Astrocyte (in vitro differentiated cells and primary cell): Measurements from ENCODE around the gene MRPS18A. TPM values are rescaled to one million over a fixed set of nuclear protein-coding genes. Genes with fewer than 3 reads are reported as not detected.

Experiments used
- DNase-seq: peaks from one replicate; pipeline ENCODE4 v3.0.0-alpha.2; 2010; ENCODE audit warnings: low read depth
- FAIRE-seq: peaks from 2 replicates; lab custom pipeline; 2011; peaks lifted over from hg19 to GRCh38; lab: Jason Lieb, UNC
- H2AFZ ChIP-seq: 2 replicates; pipeline ENCODE4 v1.6.0; 2012; ENCODE audit warnings: low read depth, low read length, inconsistent platforms
- H3K27ac ChIP-seq: 2 replicates; pipeline ENCODE4 v1.5.1; 2011; ENCODE audit warnings: low read depth, low read length, inconsistent platforms
- H3K27me3 ChIP-seq: 2 replicates; pipeline ENCODE4 v1.6.0; 2011; ENCODE audit warnings: low read length, inconsistent platforms; ENCODE audit not compliant: insufficient read depth
- H3K36me3 ChIP-seq: 2 replicates; pipeline ENCODE4 v1.5.1; 2011; ENCODE audit warnings: low read length, inconsistent platforms; ENCODE audit not compliant: insufficient read depth
- H3K4me1 ChIP-seq: 2 replicates; pipeline ENCODE4 v1.5.1; 2011; ENCODE audit warnings: low read length, inconsistent platforms; ENCODE audit not compliant: insufficient read depth
- H3K4me2 ChIP-seq: 2 replicates; pipeline ENCODE4 v1.6.0; 2012; ENCODE audit warnings: low read length, inconsistent platforms
- H3K4me3 ChIP-seq: 2 replicates; pipeline ENCODE4 v1.5.1; 2011; ENCODE audit warnings: low read depth, mild to moderate bottlenecking, low read length, inconsistent platforms; ENCODE audit not compliant: insufficient read depth
- H3K79me2 ChIP-seq: 2 replicates; pipeline ENCODE4 v1.6.0; 2012; ENCODE audit warnings: mild to moderate bottlenecking, low read length, inconsistent platforms; ENCODE audit not compliant: insufficient read depth
- H3K9ac ChIP-seq: 2 replicates; pipeline ENCODE4 v1.6.0; 2012; ENCODE audit warnings: mild to moderate bottlenecking, low read length, inconsistent platforms
- H3K9me3 ChIP-seq: 2 replicates; pipeline ENCODE4 v1.5.1; 2012; ENCODE audit warnings: low read depth, mild to moderate bottlenecking, low read length, inconsistent platforms; ENCODE audit not compliant: insufficient read depth
- H4K20me1 ChIP-seq: 2 replicates; pipeline ENCODE4 v1.6.0; 2012; ENCODE audit warnings: low read length, inconsistent platforms; ENCODE audit not compliant: insufficient read depth
- H3K27ac Mint-ChIP-seq: one replicate; pipeline ENCODE4 v1.8.0; 2021; ENCODE audit warnings: mild to moderate bottlenecking, mixed read lengths; ENCODE audit not compliant: unreplicated experiment
- H3K27me3 Mint-ChIP-seq: one replicate; pipeline ENCODE4 v1.8.0; 2021; ENCODE audit warnings: low read depth, mixed read lengths; ENCODE audit not compliant: unreplicated experiment
- H3K36me3 Mint-ChIP-seq: one replicate; pipeline ENCODE4 v1.8.0; 2021; ENCODE audit warnings: low read depth, mixed read lengths; ENCODE audit not compliant: unreplicated experiment
- H3K4me1 Mint-ChIP-seq: one replicate; pipeline ENCODE4 v1.8.0; 2021; ENCODE audit warnings: low read depth, mixed read lengths; ENCODE audit not compliant: unreplicated experiment
- H3K4me3 Mint-ChIP-seq: one replicate; pipeline ENCODE4 v1.8.0; 2021; ENCODE audit warnings: mild to moderate bottlenecking, moderate library complexity, mixed read lengths; ENCODE audit not compliant: unreplicated experiment
- H3K9me3 Mint-ChIP-seq: one replicate; pipeline ENCODE4 v1.8.0; 2021; ENCODE audit warnings: mild to moderate bottlenecking, mixed read lengths; ENCODE audit not compliant: unreplicated experiment
- EZH2 ChIP-seq: IDR thresholded peaks from 2 replicates; pipeline ENCODE4 v1.6.1; 2012; ENCODE audit warnings: mild to moderate bottlenecking, low read length, inconsistent platforms; ENCODE audit not compliant: insufficient read depth
- total RNA-seq: library from RNA; stranded (reverse); gene quantifications from 2 replicates; pipeline ENCODE4 v1.2.1, GENCODE V29; 2021
- TF ChIP-seq, protein P1 (sequence below): IDR thresholded peaks from 2 replicates; pipeline ENCODE4 v1.5.1; 2011; ENCODE audit warnings: low read depth, mild to moderate bottlenecking, inconsistent platforms, low read length, moderate library complexity; ENCODE audit not compliant: insufficient read depth

The MRPS18A gene
- total RNA-seq, 1 donor from 2014 or later = 33.5 TPM

DNA sequence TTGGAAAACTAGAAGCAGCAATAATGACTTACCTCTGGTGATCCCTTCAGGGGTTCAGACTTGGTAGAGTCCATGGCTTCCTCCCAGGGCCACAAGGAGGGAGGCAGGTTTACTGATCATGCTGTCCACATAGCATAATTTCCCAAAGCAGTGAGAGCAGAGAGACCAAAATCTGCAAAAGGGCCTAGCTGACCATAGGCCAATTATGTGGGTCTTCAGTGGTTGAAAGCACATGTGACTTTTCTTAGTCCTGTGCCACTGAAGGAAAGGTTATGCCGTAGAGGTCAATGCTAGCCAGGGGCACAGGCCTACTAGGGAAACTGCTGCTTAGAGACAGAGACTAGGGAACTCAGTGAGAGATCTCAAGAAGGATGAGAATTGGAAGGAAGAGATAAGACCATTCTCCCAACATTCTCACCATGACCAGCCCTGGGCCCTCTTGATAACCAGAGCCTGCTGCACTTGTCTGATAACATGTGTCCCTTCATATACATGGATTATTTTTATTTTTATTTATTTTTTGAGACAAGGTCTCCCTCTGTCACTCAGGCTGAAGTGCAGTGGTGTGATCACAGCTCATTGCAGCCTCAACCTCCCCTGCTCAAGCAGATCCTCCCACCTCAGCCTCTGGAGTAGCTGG, 56.5 kb downstream of the MRPS18A start:
- Histone ChIP-seq H3K27ac (no peak overlapping the region), H3K4me3 (no peak overlapping the region), H3K27me3 (no peaks in the 10 kb centered on the region), H3K36me3 (peaks cover 2% of the 10 kb centered on the region), H4K20me1 (peaks cover under 1% of the 10 kb centered on the region), H2AFZ (no peak overlapping the region), H3K79me2 (peaks cover 33% of the 10 kb centered on the region), H3K9me3 (no peaks in the 10 kb centered on the region), H3K4me2 (no peak overlapping the region), H3K4me1 (peaks cover 26% of the 10 kb centered on the region), H3K9ac (no peak overlapping the region)
- Mint-ChIP-seq H3K9me3 (peaks cover 2% of the 10 kb centered on the region), H3K27ac (peak overlapping the region; percentile 75), H3K27me3 (no peaks in the 10 kb centered on the region), H3K4me3 (no peak overlapping the region), H3K4me1 (peaks cover 15% of the 10 kb centered on the region), H3K36me3 (peaks cover 10% of the 10 kb centered on the region)
- no peak for DNase-seq
- TF ChIP-seq, protein P1, sequence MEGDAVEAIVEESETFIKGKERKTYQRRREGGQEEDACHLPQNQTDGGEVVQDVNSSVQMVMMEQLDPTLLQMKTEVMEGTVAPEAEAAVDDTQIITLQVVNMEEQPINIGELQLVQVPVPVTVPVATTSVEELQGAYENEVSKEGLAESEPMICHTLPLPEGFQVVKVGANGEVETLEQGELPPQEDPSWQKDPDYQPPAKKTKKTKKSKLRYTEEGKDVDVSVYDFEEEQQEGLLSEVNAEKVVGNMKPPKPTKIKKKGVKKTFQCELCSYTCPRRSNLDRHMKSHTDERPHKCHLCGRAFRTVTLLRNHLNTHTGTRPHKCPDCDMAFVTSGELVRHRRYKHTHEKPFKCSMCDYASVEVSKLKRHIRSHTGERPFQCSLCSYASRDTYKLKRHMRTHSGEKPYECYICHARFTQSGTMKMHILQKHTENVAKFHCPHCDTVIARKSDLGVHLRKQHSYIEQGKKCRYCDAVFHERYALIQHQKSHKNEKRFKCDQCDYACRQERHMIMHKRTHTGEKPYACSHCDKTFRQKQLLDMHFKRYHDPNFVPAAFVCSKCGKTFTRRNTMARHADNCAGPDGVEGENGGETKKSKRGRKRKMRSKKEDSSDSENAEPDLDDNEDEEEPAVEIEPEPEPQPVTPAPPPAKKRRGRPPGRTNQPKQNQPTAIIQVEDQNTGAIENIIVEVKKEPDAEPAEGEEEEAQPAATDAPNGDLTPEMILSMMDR = no peak
- no peak for TF ChIP-seq EZH2
- no peak for FAIRE-seq

DNA sequence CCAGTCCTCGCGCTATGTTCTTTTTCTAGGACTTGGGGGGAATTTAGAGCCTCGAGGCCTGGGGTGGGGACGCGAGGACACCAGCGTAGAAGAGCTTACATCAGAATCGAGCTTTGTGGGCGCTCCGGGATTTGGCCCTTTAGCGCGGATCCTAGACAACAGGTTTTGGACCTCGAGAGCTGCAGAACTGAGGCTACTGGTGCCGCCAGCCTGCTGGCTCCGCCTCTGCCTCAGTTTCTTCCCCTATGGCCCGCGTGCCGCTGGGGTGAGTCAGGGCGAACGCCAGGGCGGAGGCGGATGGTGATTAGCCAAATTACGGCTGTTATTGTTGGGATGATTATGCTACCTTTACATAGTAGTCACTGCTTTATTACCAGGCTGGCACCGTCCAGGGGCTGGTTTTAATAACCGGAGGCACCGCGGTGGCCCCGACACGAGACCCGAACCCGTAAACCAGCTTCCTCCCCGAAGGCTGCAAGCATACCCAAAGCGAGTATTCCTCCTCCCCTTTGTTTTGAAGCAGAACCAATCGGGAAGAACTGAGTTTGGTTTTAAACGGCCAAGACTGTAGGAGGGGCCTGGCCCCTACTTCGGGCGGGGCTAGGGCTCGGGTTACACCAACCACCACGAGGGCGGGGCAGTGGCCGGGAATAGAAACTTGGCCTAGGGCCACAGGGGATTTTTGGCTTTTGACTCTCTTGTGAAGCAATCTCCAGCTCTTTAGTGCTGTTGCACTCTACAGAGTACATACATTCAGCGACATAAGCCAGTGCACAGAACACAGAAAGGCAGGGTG, 57.9 kb downstream of the MRPS18A start:
- Histone ChIP-seq H3K9me3 (no peaks in the 10 kb centered on the region), H3K4me2 (peak overlapping the region; percentile 90), H3K4me1 (peaks cover 26% of the 10 kb centered on the region), H3K27ac (peak overlapping the region; percentile 91), H4K20me1 (peaks cover 3% of the 10 kb centered on the region), H3K9ac (peak overlapping the region; percentile 99), H2AFZ (peak overlapping the region; percentile 80), H3K27me3 (no peaks in the 10 kb centered on the region), H3K79me2 (peaks cover 41% of the 10 kb centered on the region), H3K36me3 (peaks cover 14% of the 10 kb centered on the region), H3K4me3 (peak overlapping the region; percentile 63)
- H3K4me1 Mint-ChIP-seq = peaks cover 19% of the 10 kb centered on the region
- FAIRE-seq = no peak
- H3K36me3 Mint-ChIP-seq = peaks cover 18% of the 10 kb centered on the region
- H3K27me3 Mint-ChIP-seq = no peaks in the 10 kb centered on the region
- peak overlapping the region; percentile 100 for H3K27ac Mint-ChIP-seq
- peak; percentile 94 for DNase-seq
- peak overlapping the region; percentile 98 for H3K4me3 Mint-ChIP-seq
- TF ChIP-seq, protein P1 = no peak
- TF ChIP-seq EZH2 = no peak
- no peaks in the 10 kb centered on the region for H3K9me3 Mint-ChIP-seq
